ENCODE results near the gene SELL.

GRCh38 chr1:169697755-169698154 is 13.7 kb downstream of the SELL start:
- TF ChIP-seq POLR2AphosphoS5 (IDR thresholded peaks at IDR 0.05) (no peak), CTCF (IDR thresholded peaks at IDR 0.05) (no peak), POLR2A (IDR thresholded peaks at IDR 0.05) (no peak)

Data from breast epithelium (tissue), 3 donors.